Fibroblast of skin of left biceps (primary cell): ENCODE results near the gene DIAPH3.
A peak's percentile ranks its signal among the peaks of the same experiment; 100 is the strongest.

Experiments
- DNase-seq, 2 experiments: peaks; one replicate each; pipeline ENCODE4 v3.0.0-alpha.2; 2013; ENCODE audit warnings: low read depth in 2 of 2

DIAPH3 gene

DNA sequence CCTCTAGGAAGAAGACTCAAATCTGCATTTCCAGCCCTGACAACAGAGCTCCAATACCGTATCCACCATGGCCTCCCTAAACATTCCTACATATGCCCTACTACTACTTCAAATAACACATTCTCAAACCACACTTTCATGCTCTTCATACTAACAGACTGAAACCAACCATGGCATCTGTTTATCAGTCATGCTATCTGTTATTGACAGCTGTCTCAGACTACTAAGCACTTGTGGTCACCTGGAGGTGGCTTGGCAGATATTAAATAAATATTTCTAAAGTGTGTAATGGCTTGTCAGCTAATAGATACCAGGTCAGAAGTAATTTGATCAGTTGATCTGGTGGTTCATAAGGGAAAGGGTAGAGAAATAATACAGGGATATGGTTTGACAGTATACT is 489.1 kb downstream of the DIAPH3 start:
- no peak for DNase-seq

DNA sequence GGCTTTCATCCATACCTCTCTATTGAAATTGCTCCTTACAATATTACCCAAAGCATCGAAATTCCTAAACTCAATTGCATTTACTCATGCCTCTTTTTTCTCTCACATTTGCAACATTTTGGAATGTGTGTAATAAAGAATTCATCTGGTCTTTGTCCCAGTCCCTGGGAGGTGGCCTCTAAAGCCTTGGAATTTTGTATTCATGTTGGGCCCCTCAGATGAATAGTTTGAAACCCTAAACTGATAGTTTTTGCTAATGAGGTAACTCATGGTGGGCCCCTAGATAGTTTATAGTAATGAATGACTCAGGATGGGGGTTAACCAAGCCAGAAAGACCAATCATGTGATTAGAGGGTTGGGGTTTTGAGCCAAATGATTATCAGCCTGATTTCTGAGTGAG is 490.4 kb downstream of the DIAPH3 start:
- DNase-seq: peak; percentile 67 to 72

- DNase-seq: no peak
Observed at GRCh38 chr13:59672445-59672844, 491.3 kb downstream of the DIAPH3 start.

GRCh38 chr13:59671881-59672280 is 491.8 kb downstream of the DIAPH3 start:
- no peak for DNase-seq

GRCh38 chr13:59666504-59666903 is 497.2 kb downstream of the DIAPH3 start:
- DNase-seq: no peak

GRCh38 chr13:59665732-59666131 is 498.0 kb downstream of the DIAPH3 start:
- DNase-seq: no peak

DNA sequence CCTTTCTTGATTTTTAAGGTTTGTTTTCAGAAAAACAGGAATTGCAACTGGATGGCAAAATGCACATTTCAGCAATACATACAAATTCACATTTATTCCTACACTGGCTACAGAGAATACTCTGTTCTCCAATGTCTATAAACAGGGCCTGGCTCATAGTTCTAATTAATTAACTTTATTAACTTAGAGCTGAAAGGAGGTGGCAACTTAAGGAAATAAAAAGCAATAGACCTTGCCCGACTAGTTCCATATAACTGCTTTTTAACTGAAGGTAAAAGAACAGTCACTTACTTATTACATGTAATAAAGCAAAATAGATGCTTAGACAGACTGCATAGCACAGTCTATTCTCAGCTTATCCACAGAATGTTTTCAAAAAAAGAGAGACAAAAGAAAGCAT is 498.5 kb downstream of the DIAPH3 start:
- no peak for DNase-seq

GRCh38 chr13:59664586-59664985 is 499.1 kb downstream of the DIAPH3 start:
- DNase-seq: no peak

DNA sequence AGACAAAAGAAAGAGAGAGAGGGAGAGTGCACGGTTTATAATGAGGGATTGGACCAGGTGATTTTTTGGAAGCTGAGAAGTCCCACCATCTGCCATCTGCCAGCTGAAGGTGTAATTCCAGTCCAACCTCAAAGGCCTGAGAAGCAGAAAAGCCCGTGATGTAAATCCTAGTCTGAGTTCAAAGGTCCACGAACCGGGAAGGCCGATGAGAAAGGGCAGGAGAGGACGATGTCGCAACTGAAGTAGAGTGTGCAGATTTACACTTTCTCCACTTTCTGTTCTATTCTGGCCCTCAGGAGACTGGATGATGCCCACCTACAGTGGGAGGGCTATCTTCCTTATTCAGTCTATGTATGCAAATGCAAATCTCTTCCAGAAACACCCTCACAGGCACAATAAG is 500.0 kb downstream of the DIAPH3 start:
- DNase-seq: no peak

GRCh38 chr13:59660582-59660981 is 503.1 kb downstream of the DIAPH3 start:
- DNase-seq: no peak

GRCh38 chr13:59659981-59660380 is 503.7 kb downstream of the DIAPH3 start:
- DNase-seq: no peak

- DNase-seq: no peak
Observed at GRCh38 chr13:59658738-59659330, 504.9 kb downstream of the DIAPH3 start.

- DNase-seq: no peak
Observed at GRCh38 chr13:59658027-59658737, 505.5 kb downstream of the DIAPH3 start.

DNA sequence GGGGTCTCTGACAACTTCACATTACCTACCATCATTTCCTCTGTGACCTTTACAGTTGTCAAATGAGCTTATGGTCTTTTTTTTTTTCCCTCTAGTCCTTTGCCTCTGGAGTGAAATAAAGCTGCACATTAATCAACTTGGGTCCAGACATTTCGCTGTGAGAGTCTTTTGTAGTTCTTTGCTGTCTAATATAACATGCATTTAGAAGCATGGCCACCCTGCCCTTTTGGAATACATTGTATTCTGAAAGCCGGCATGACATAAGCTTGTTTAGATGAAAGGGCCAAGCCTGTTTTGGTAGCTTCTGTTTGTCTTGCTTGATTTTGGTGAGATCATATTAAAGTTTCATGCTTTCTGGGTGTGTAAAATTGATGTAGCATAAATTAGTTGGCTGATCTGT is 509.8 kb downstream of the DIAPH3 start:
- DNase-seq: no peak

DNA sequence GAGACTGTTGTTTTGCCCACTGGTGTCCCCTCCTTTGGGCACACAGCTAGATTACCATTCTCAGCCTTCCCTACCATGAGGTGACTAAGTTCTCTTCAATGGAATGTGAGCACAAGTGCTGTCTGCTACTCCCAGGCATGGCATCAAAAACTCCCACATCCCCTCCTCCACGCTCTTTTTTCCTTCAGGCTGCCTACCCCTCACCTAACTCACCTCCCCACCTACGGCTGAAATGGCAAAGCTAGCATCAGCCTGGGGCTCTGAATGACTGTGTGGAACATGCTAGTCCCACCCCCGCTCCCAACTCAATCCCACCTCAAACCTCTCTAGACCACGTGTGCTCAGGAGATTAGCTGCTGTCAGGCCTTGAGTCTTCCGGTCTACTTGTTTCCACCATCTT is 512.2 kb downstream of the DIAPH3 start:
- no peak for DNase-seq

DNA sequence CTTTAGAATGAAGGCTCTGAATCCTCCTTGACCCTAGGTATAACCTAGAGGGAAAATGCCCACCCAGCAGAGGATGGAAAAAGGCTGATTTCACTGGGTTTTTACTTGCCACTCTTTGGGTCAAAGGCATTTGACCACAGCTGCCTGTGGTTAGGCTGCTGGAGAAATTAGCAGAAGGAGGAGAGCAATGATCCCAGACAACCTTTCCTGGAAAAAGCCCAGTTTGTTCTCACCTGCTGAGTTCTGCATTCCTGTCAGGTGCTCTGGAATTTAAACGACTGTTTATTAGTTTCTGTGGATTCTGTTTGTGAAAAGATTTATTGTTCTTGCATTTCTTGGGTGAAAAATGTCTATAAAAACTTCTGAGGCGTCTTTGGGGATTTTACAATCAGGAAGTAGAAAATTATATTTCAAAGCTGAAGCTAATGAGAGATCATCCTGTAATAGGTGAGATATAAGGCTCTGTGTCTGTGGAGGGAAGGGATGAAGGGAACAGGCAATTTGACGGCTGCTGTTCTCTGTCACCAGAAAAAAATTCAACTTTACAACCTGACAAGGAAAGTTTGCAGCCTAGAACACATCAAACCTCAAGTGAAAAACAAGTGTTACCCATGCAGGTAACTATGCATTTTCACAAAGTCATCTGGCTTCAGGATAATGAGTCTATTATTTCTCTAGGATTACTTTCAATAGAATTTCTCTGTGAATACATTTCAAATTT is 519.7 kb downstream of the DIAPH3 start:
- no peak for DNase-seq

GRCh38 chr13:59643364-59643841 is 520.3 kb downstream of the DIAPH3 start:
- no peak for DNase-seq

- peak in 1 of 2 experiments; percentile 1 for DNase-seq
Observed at GRCh38 chr13:59641817-59642216, 521.9 kb downstream of the DIAPH3 start.

- DNase-seq: no peak
Observed at GRCh38 chr13:59641261-59641660, 522.5 kb downstream of the DIAPH3 start.

DNA sequence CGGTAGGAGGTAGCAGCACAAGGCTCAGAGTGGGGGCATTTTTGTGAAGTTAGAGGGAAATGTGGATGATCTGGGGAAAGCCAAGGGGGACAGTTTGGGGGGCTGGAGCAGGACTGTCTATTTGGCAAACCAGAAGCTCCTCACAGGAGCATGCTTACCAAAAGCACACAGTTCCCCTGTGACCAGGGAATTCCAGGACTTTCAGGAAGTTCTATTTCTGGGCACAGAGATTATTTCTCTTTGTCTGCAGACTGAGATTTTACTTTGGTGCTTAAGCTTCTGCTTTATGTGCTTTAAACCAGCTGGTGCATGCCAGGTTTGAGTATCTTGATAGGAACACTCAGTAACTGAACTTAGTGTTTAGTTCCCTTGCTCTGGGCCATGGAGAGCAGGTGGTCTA is 525.3 kb downstream of the DIAPH3 start:
- no peak for DNase-seq

DNA sequence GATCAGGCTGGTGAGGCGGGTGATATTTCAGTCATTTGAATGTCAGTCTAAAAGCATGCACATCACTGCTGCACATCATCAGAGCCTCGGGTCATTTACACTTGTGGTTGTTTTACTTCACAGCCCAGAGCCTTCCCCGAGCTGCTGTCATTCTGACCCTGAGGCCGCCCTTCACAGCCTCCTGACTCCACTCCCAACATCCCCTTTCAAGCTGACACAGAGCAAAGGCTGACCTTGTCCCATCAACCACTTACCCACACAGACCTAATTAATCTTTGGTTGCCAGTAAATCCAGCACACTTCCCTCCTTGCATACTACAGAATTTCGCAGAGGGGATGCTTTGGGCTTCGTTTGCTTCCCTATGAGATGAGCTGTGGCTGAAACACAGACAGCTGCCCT is 528.1 kb downstream of the DIAPH3 start:
- DNase-seq: no peak

GRCh38 chr13:59633290-59633689 is 530.4 kb downstream of the DIAPH3 start:
- DNase-seq: no peak

DNA sequence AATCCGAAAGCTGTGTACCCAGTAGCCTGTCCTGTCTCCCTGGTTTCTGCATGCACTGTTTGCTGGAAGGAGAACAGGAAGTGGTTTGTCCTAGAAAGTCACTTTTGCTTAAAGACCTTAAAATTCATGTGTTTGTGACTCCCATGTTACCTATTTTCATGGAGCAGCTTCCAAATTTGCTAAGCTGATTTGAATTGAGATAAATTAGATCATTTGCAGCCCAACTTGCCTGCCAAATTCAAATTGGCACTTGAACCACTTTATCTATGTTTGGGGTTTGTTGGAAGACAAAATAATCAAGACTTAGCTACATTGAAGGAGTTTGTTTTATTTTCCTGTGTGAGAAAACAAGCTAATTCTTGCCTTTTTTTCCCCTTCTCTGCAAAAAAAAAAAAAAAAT is 532.5 kb downstream of the DIAPH3 start:
- no peak for DNase-seq
